ENCODE results near the gene SPINT2. TPM values are rescaled to one million over a fixed set of nuclear protein-coding genes. Genes with fewer than 3 reads are reported as not detected.

Gene SPINT2
- total RNA-seq, 1 experiment from 2014 or later: 1,006 TPM

- Histone ChIP-seq H3K27me3 (ENCODE audit: control insufficient read depth, insufficient read depth, low read length) (no peaks in the 10 kb centered on the region), H3K9me3 (ENCODE audit: control insufficient read depth, insufficient read depth, low read depth, low read length) (no peaks in the 10 kb centered on the region), H3K27ac (ENCODE audit: low read length) (peak overlapping the region; percentile 51), H3K36me3 (ENCODE audit: control insufficient read depth, insufficient read depth, low read length) (peaks cover 9% of the 10 kb centered on the region), H3K4me1 (ENCODE audit: control insufficient read depth, insufficient read depth, low read length) (peaks cover 37% of the 10 kb centered on the region), H3K4me3 (ENCODE audit: low read depth in 2 of 2, low read length in 2 of 2) (no peak overlapping the region)
- intact Hi-C loops (cut with micrococcal nuclease; ENCODE audit: unreplicated experiment): no loop called here
- TF ChIP-seq POLR2AphosphoS5 (IDR thresholded peaks at IDR 0.05; ENCODE audit: low read depth, low read length) (0 out of 2 replicates have a peak, but pooled peaks have one; percentile 8), TCF7L2 (IDR thresholded peaks at IDR 0.05; ENCODE audit: low read depth, low read length) (no peak)
- no TSS peak for BruUV-seq (replicated peaks)
- no peak for DNase-seq (ENCODE audit: low read depth, low spot score)
- no peak for ATAC-seq
- ChIA-PET POLR2A (interaction anchor here (0.6 kb wide), 1 partner anchor 1153 kb away, joined by 4 read pairs; the partner anchor contains the start of gene RPS16), CTCF (no interaction called here)
- in situ Hi-C loops (cut with HindIII; ENCODE audit: low pct_unique_long_range_greater_than_20kb, low sequenced_read_pairs): no loop called here
These were observed 18.9 kb downstream of the SPINT2 start for GRCh38 chr19:38283271-38283670.

- Histone ChIP-seq H3K4me1 (ENCODE audit: control insufficient read depth, insufficient read depth, low read length) (peaks cover 31% of the 10 kb centered on the region), H3K9me3 (ENCODE audit: control insufficient read depth, insufficient read depth, low read depth, low read length) (no peaks in the 10 kb centered on the region), H3K36me3 (ENCODE audit: control insufficient read depth, insufficient read depth, low read length) (peaks cover 9% of the 10 kb centered on the region), H3K4me3 (ENCODE audit: low read depth in 2 of 2, low read length in 2 of 2) (no peak overlapping the region), H3K27me3 (ENCODE audit: control insufficient read depth, insufficient read depth, low read length) (no peaks in the 10 kb centered on the region), H3K27ac (ENCODE audit: low read length) (peak overlapping the region; percentile 24; the same call in 1 of the 2 replicates)
- no TSS peak for BruUV-seq (replicated peaks)
- CTCF ChIA-PET: no interaction called here
- intact Hi-C loops (cut with micrococcal nuclease; ENCODE audit: unreplicated experiment): no loop called here
- DNase-seq (ENCODE audit: low read depth, low spot score) (no peak), ATAC-seq (no peak)
- in situ Hi-C loops (cut with HindIII; ENCODE audit: low pct_unique_long_range_greater_than_20kb, low sequenced_read_pairs): no loop called here
- POLR2A ChIA-PET: no interaction called here
- TF ChIP-seq TCF7L2 (IDR thresholded peaks at IDR 0.05; ENCODE audit: low read depth, low read length) (no peak), POLR2AphosphoS5 (IDR thresholded peaks at IDR 0.05; ENCODE audit: low read depth, low read length) (no peak), CTCF (IDR thresholded peaks at IDR 0.05) (no peak), SIN3A (IDR thresholded peaks at IDR 0.05; ENCODE audit: borderline replicate concordance, insufficient read depth, low read depth, low read length) (no peak), REST (IDR thresholded peaks at IDR 0.05; ENCODE audit: insufficient read depth in 1 of 2, low read depth in 2 of 2, low read length in 1 of 2) (no peak)
These were observed 20.0 kb downstream of the SPINT2 start for GRCh38 chr19:38284422-38284821.

GRCh38 chr19:38285567-38285966 is 21.2 kb downstream of the SPINT2 start:
- no peak for TF ChIP-seq REST (IDR thresholded peaks at IDR 0.05; ENCODE audit: insufficient read depth in 1 of 2, low read depth in 2 of 2, low read length in 1 of 2)
- TF ChIP-seq CTCF (IDR thresholded peaks at IDR 0.05): no peak
- no peak for TF ChIP-seq TCF7L2 (IDR thresholded peaks at IDR 0.05; ENCODE audit: low read depth, low read length)
- TF ChIP-seq POLR2AphosphoS5 (IDR thresholded peaks at IDR 0.05; ENCODE audit: low read depth, low read length): no peak
- TF ChIP-seq SIN3A (IDR thresholded peaks at IDR 0.05; ENCODE audit: borderline replicate concordance, insufficient read depth, low read depth, low read length): no peak
- Histone ChIP-seq H3K36me3 (ENCODE audit: control insufficient read depth, insufficient read depth, low read length) (peaks cover 6% of the 10 kb centered on the region), H3K4me1 (ENCODE audit: control insufficient read depth, insufficient read depth, low read length) (peaks cover 30% of the 10 kb centered on the region), H3K27me3 (ENCODE audit: control insufficient read depth, insufficient read depth, low read length) (no peaks in the 10 kb centered on the region), H3K27ac (ENCODE audit: low read length) (peak overlapping the region; percentile 51), H3K9me3 (ENCODE audit: control insufficient read depth, insufficient read depth, low read depth, low read length) (no peaks in the 10 kb centered on the region), H3K4me3 (ENCODE audit: low read depth in 2 of 2, low read length in 2 of 2) (no peak overlapping the region)
- in situ Hi-C loops (cut with HindIII; ENCODE audit: low pct_unique_long_range_greater_than_20kb, low sequenced_read_pairs): no loop called here
- DNase-seq (ENCODE audit: low read depth, low spot score) (no peak), ATAC-seq (no peak)
- ChIA-PET CTCF (no interaction called here), POLR2A (no interaction called here)
- intact Hi-C loops (cut with micrococcal nuclease; ENCODE audit: unreplicated experiment): no loop called here
- no TSS peak for BruUV-seq (replicated peaks)

Measured in Panc1 (cell line).